GM12878 (cell line): Measurements from ENCODE around the gene MS4A1. TPM values are rescaled to one million over a fixed set of nuclear protein-coding genes. Genes with fewer than 3 reads are reported as not detected.

Experiments used
- ATF3 ChIP-seq: IDR thresholded peaks from 2 replicates; pipeline ENCODE4 v1.6.1; 2011; ENCODE audit warnings: low read depth, mild to moderate bottlenecking, low read length, moderate library complexity, borderline replicate concordance; ENCODE audit errors: extremely low read depth
- BCL11A ChIP-seq: IDR thresholded peaks from 2 replicates; pipeline ENCODE4 v1.6.1; 2011; ENCODE audit warnings: low read depth, low read length
- BMI1 ChIP-seq: fragments of 450-650 bp; IDR thresholded peaks from 2 replicates; pipeline ENCODE4 v1.6.1; 2016; ENCODE audit warnings: mild to moderate bottlenecking, moderate library complexity, borderline replicate concordance
- ELK1 ChIP-seq: IDR thresholded peaks from 2 replicates; pipeline ENCODE4 v1.6.1; 2012; ENCODE audit warnings: low read depth, low read length, improper control_type of control experiment
- EP300 ChIP-seq, 2 experiments: fragments of 150-350 bp in 1 of 2; IDR thresholded peaks; 2 replicates each; pipeline ENCODE4 v1.6.1; 2011 to 2012; ENCODE audit warnings: low read depth in 2 of 2, low read length in 2 of 2, borderline replicate concordance in 1 of 2, improper control_type of control experiment in 1 of 2, inconsistent platforms in 1 of 2; ENCODE audit not compliant: control insufficient read depth in 1 of 2
- IKZF1 ChIP-seq: fragments of 450-650 bp; conservative IDR thresholded peaks from 2 replicates; pipeline ENCODE4 v1.6.1; 2017; ENCODE audit warnings: antibody characterized with exemption, mild to moderate bottlenecking
- IRF4 ChIP-seq: IDR thresholded peaks from 2 replicates; pipeline ENCODE4 v1.6.1; 2011; ENCODE audit warnings: low read depth, low read length
- LARP7 ChIP-seq: fragments of 450-650 bp; IDR thresholded peaks from 2 replicates; pipeline ENCODE4 v1.6.1; 2017; ENCODE audit warnings: mild to moderate bottlenecking
- MEF2B ChIP-seq: fragments of 450-650 bp; IDR thresholded peaks from 2 replicates; pipeline ENCODE4 v1.6.1; 2018; ENCODE audit warnings: mild to moderate bottlenecking, moderate library complexity; ENCODE audit not compliant: partially characterized antibody, poor library complexity, severe bottlenecking
- MTA3 ChIP-seq: IDR thresholded peaks from 2 replicates; pipeline ENCODE4 v1.6.1; 2012; ENCODE audit warnings: low read length, inconsistent platforms, borderline replicate concordance
- MYC ChIP-seq: IDR thresholded peaks from 2 replicates; pipeline ENCODE4 v1.6.1; 2011; ENCODE audit warnings: mild to moderate bottlenecking, low read length, moderate library complexity, inconsistent platforms; ENCODE audit not compliant: insufficient read depth, insufficient replicate concordance, insufficient read length, severe bottlenecking
- NBN ChIP-seq: fragments of 450-650 bp; IDR thresholded peaks from 2 replicates; pipeline ENCODE4 v1.6.1; 2016
- NFYA ChIP-seq: IDR thresholded peaks from 2 replicates; pipeline ENCODE4 v1.6.1; 2011; ENCODE audit warnings: low read depth, mild to moderate bottlenecking, low read length, improper control_type of control experiment, borderline replicate concordance
- NRF1 ChIP-seq: conservative IDR thresholded peaks from 2 replicates; pipeline ENCODE4 v1.6.1; 2011; ENCODE audit warnings: mild to moderate bottlenecking, low read depth, low read length, improper control_type of control experiment
- POLR2A ChIP-seq: IDR thresholded peaks from 2 replicates; pipeline ENCODE4 v1.6.1; 2011; ENCODE audit warnings: low read depth, mild to moderate bottlenecking, low read length
- RB1 ChIP-seq: fragments of 450-650 bp; formaldehyde crosslinking; IDR thresholded peaks from 2 replicates; pipeline ENCODE4 v1.6.1; 2017; ENCODE audit warnings: mild to moderate bottlenecking, borderline replicate concordance
- SMC3 ChIP-seq: IDR thresholded peaks from 2 replicates; pipeline ENCODE4 v1.6.1; 2011; ENCODE audit warnings: low read length, improper control_type of control experiment, borderline replicate concordance
- SUPT20H ChIP-seq: IDR thresholded peaks from 2 replicates; pipeline ENCODE4 v1.6.1; 2011; ENCODE audit warnings: low read depth, mild to moderate bottlenecking, low read length, moderate library complexity, borderline replicate concordance; ENCODE audit not compliant: control insufficient read depth
- TAF1 ChIP-seq: IDR thresholded peaks from 2 replicates; pipeline ENCODE4 v1.6.1; 2011; ENCODE audit warnings: mild to moderate bottlenecking, low read depth, low read length, borderline replicate concordance
- TBL1XR1 ChIP-seq: IDR thresholded peaks from 2 replicates; pipeline ENCODE4 v1.6.1; 2012; ENCODE audit warnings: low read depth, low read length, improper control_type of control experiment
- YBX1 ChIP-seq: fragments of 450-650 bp; IDR thresholded peaks from 2 replicates; pipeline ENCODE4 v1.6.1; 2016; ENCODE audit warnings: antibody characterized with exemption
- ZNF592 ChIP-seq: fragments of 450-650 bp; IDR thresholded peaks from 2 replicates; pipeline ENCODE4 v1.6.1; 2017; ENCODE audit warnings: mild to moderate bottlenecking, moderate library complexity
- ZZZ3 ChIP-seq: IDR thresholded peaks from 2 replicates; pipeline ENCODE4 v1.6.1; 2011; ENCODE audit warnings: low read depth; ENCODE audit not compliant: control insufficient read depth, insufficient read length
- polyA plus RNA-seq, 11 experiments: library from polyadenylated mRNA; depleted of rRNA in 4 of 11; unstranded in 6 of 11; stranded (reverse) in 5 of 11; fragments of >200 nt; fragmentation: Nextera tagmentation in 4 of 11; fragmentation: Illumina TruSeq in 1 of 11; extraction: Ambion mirVana in 4 of 11; extraction: Trizol in 1 of 11; gene quantifications; 1 replicate in 1 of 11; 2 replicates in 10 of 11; pipeline versions ENCODE4 v1.2.1 to v1.2.3, GENCODE V29; 2011 to 2016; ENCODE audit warnings: inconsistent platforms in 2 of 11, missing spikeins in 2 of 11, low read depth in 1 of 11
- total RNA-seq, 4 experiments: library from RNA; depleted of rRNA in 3 of 4; stranded (reverse); fragments of >200 nt in 3 of 4; fragmentation: Illumina TruSeq in 1 of 4; extraction: Trizol in 1 of 4; gene quantifications; 2 replicates each; pipeline versions ENCODE4 v1.2.1 to v1.2.3, GENCODE V29; 2013 to 2021
- TF ChIP-seq, protein P1 (sequence below): fragments of 450-650 bp; IDR thresholded peaks from 2 replicates; pipeline ENCODE4 v1.6.1; 2017; ENCODE audit warnings: antibody characterized with exemption, mild to moderate bottlenecking, moderate library complexity

Gene MS4A1
- total and polyA plus RNA-seq, 10 of the 15 experiments (the other 5 are each of a cell fraction or from before 2014, with no cell fraction given) = 329 to 2,106 (median 687) TPM

DNA sequence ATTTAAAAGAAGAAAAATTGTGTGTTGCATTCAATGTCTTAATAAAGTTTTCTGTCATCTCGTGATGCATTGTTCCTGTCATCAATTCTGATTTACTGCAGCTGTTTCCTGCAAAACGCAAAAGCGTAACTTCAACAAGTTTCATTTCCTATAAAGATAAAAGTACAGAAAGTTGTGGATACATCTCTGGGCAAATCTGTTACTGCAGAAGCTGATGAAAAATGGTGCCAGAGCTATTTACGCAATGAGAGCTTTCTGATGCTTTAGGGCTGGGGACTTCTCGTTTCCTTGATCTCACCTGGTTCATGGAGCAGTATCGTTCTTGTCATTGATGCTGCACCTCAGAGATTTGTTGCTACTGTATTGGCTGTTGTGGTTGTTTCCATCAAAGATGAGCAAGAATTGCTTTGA lies 21.4 kb downstream of the MS4A1 start (continued):
- TF ChIP-seq ZNF592 (no peak), ELK1 (no peak), NRF1 (no peak), POLR2A (no peak), LARP7 (no peak), ATF3 (no peak), BMI1 (no peak), RB1 (no peak), MEF2B (no peak), ZZZ3 (no peak), TAF1 (no peak), YBX1 (no peak), IKZF1 (peak; percentile 49), BCL11A (peak; percentile 56; the same call in 1 of the 2 replicates), NBN (no peak), TBL1XR1 (no peak), NFYA (no peak), SMC3 (no peak), MTA3 (no peak), MYC (no peak), SUPT20H (no peak), IRF4 (0 out of 2 replicates have a peak, but pooled peaks have one; percentile 36), EP300 (IDR thresholded peaks at IDR 0.05; ENCODE audit: borderline replicate concordance in 1 of 2, control insufficient read depth in 1 of 2, low read depth in 2 of 2, low read length in 2 of 2) (peak; percentile 60 to 63; a peak in 3 of 4 replicates)
- TF ChIP-seq, protein P1, sequence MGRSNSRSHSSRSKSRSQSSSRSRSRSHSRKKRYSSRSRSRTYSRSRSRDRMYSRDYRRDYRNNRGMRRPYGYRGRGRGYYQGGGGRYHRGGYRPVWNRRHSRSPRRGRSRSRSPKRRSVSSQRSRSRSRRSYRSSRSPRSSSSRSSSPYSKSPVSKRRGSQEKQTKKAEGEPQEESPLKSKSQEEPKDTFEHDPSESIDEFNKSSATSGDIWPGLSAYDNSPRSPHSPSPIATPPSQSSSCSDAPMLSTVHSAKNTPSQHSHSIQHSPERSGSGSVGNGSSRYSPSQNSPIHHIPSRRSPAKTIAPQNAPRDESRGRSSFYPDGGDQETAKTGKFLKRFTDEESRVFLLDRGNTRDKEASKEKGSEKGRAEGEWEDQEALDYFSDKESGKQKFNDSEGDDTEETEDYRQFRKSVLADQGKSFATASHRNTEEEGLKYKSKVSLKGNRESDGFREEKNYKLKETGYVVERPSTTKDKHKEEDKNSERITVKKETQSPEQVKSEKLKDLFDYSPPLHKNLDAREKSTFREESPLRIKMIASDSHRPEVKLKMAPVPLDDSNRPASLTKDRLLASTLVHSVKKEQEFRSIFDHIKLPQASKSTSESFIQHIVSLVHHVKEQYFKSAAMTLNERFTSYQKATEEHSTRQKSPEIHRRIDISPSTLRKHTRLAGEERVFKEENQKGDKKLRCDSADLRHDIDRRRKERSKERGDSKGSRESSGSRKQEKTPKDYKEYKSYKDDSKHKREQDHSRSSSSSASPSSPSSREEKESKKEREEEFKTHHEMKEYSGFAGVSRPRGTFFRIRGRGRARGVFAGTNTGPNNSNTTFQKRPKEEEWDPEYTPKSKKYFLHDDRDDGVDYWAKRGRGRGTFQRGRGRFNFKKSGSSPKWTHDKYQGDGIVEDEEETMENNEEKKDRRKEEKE = no peak
